Mucosa of descending colon (tissue), 3 donors: ENCODE results near the gene LURAP1L. TPM values are rescaled to one million over a fixed set of nuclear protein-coding genes. Genes with fewer than 3 reads are reported as not detected.

Source experiments
- ATAC-seq: fragments of 200-7000 bp; cut with Tn5 transposase; one replicate; pipeline ENCODE4 v1.9.1; 2020; ENCODE audit warnings: mild to moderate bottlenecking, moderate library complexity
- DNase-seq, 3 donors: peaks; one replicate each; pipeline ENCODE4 v3.0.0-alpha.2; 2020
- H3K36me3 ChIP-seq: fragments of 200-600 bp; one replicate; pipeline ENCODE4 v1.8.0; 2021; ENCODE audit warnings: low read depth, mild to moderate bottlenecking
- H3K4me1 ChIP-seq: fragments of 200-600 bp; one replicate; pipeline ENCODE4 v1.8.0; 2021; ENCODE audit warnings: low read depth, mild to moderate bottlenecking
- H3K4me3 ChIP-seq: fragments of 200-600 bp; one replicate; pipeline ENCODE4 v1.8.0; 2021; ENCODE audit warnings: mild to moderate bottlenecking
- H3K9me3 ChIP-seq: fragments of 200-600 bp; one replicate; pipeline ENCODE4 v1.8.0; 2021; ENCODE audit warnings: mild to moderate bottlenecking
- intact Hi-C, 2 donors: fragments of 100-400 bp; cut with DNase I in 1 of 2; cut with micrococcal nuclease in 1 of 2; formaldehyde crosslinking; loops; one replicate each; pipeline versions ENCODE4 v1.11.0 to v1.11.1; 2022; cut with DNase I, micrococcal nuclease
- total RNA-seq, 3 donors: library from RNA; stranded (reverse); fragmentation: NEBNext Ultra II Directional in 2 of 3; extraction: Animal tissue kit (Norgen Biotek cat#: 25700) in 2 of 3; gene quantifications; one replicate each; pipeline versions ENCODE4 v1.2.1 to v1.2.4, GENCODE V29; 2021 to 2023
- TF ChIP-seq, protein P1 (sequence below): fragments of 200-600 bp; IDR thresholded peaks from one replicate; pipeline ENCODE4 v1.8.0; 2022; ENCODE audit warnings: antibody characterized with exemption, mild to moderate bottlenecking
- donor health status: DM: no; HTN: no; CAD: no; lungs with moderate emphysema.
- donor health status: DM: no; HTN: no; CAD: no.
- donor health status: DM: no; HTN: yes; CAD: no.

Gene LURAP1L
- total RNA-seq, 3 donors from 2014 or later = 22.3 to 31.8 (median 31.0) TPM

DNA sequence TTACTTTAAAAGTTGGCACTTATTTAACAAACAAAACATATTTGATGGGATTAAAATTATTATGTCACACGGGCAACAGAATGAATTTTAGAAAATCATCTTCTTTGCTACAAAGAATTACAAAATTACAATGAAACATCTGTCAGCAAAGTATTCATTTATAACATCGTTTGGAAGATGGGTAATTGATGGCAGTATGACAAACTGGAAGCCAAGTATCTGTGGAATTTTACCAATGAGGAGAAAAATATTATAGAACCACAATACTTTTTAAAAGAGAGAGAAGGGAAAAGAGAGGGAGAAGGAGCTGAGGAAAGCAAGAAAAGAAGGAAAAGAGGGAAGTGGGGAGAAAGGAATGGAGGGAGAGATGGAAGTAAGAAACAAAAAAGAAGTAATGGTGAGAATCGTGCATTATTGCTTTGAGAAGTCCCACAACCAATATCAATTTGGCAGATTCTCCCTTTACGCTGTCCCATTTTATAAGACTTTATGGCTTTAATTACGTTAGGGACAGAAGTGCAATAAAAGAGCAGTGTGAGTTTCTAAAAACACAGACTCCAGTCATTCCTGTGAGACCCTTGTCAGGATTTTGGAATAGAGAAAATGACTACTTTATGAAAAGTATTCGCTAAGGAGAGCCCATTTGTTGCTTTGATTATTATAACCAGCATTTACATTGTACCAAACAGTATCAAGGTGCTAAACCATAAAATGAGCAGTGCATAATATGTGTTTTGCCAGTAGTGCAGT, 76.7 kb downstream of the LURAP1L start:
- intact Hi-C loops = no loop called here
- DNase-seq = no peak
- H3K4me1 ChIP-seq = peaks cover 7% of the 10 kb centered on the region
- TF ChIP-seq, protein P1, sequence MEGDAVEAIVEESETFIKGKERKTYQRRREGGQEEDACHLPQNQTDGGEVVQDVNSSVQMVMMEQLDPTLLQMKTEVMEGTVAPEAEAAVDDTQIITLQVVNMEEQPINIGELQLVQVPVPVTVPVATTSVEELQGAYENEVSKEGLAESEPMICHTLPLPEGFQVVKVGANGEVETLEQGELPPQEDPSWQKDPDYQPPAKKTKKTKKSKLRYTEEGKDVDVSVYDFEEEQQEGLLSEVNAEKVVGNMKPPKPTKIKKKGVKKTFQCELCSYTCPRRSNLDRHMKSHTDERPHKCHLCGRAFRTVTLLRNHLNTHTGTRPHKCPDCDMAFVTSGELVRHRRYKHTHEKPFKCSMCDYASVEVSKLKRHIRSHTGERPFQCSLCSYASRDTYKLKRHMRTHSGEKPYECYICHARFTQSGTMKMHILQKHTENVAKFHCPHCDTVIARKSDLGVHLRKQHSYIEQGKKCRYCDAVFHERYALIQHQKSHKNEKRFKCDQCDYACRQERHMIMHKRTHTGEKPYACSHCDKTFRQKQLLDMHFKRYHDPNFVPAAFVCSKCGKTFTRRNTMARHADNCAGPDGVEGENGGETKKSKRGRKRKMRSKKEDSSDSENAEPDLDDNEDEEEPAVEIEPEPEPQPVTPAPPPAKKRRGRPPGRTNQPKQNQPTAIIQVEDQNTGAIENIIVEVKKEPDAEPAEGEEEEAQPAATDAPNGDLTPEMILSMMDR = no peak
- no peak overlapping the region for H3K4me3 ChIP-seq
- no peak for ATAC-seq
- no peaks in the 10 kb centered on the region for H3K36me3 ChIP-seq
- H3K9me3 ChIP-seq = no peaks in the 10 kb centered on the region

DNA sequence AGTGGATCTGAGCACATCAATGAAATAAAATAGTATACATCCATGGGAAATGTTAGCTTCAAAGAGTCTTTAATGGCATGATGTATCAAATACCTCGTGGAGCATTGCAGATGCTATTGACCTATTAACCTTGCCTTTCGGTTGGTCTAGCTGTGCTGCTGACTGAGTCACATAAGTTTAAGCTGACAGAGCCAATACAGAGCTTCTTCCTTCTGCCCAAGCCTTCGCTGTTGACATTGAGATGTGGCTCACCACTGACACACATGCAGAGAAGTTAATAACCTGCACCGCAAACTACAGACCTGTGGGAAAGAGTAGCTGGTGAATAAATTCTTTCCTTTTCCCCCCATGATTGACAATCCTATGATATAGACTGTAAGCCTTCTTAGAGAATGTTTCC, 78.2 kb downstream of the LURAP1L start:
- no peak overlapping the region for H3K4me3 ChIP-seq
- TF ChIP-seq, protein P1 = no peak
- peaks cover 7% of the 10 kb centered on the region for H3K4me1 ChIP-seq
- intact Hi-C loops = no loop called here
- no peaks in the 10 kb centered on the region for H3K9me3 ChIP-seq
- H3K36me3 ChIP-seq = no peaks in the 10 kb centered on the region
- DNase-seq (no peak), ATAC-seq (peak; percentile 39)

DNA sequence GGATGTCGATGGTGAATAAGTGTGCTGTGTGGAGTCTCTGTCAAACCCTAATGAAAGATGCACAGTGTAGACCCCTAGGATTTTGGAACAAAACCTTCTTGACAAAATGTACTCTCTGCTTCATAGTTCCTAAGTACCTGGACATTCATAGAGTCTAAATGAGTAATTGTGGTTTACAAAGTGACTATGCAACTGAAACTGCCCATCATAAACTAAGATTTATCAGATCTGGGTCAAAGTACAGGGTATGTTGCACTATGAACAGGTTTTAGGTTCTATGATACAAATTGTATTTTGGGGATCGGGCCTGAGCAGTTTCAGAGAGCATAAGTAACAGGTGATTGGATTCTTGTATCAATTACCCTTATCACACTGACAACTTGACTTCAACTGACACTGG, 79.4 kb downstream of the LURAP1L start:
- DNase-seq = no peak
- TF ChIP-seq, protein P1 = no peak
- Histone ChIP-seq H3K4me1 (peaks cover 7% of the 10 kb centered on the region), H3K4me3 (no peak overlapping the region), H3K36me3 (no peaks in the 10 kb centered on the region), H3K9me3 (no peaks in the 10 kb centered on the region)
- peak; percentile 94 for ATAC-seq
- intact Hi-C loops = no loop called here

DNA sequence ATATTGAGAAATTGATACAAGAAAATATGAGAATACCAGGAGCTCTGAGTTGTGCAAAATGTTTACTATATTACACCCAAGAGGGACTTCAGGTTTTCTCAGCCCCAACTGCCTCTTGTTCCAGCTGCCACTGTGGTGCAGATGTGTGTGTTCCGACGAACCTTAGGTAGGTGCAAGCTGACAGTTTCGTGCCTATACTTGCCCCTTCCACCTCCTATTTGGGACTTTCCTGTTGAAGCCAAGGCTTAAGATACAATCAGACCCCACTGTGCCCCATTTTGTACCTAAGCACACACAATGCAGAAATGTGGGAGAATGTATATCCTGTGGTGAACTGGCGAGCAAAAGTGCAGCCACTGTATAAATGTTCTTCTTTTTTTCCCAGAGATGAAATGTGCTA, 80.2 kb downstream of the LURAP1L start:
- no peak for DNase-seq
- ATAC-seq = no peak
- Histone ChIP-seq H3K4me1 (peaks cover 7% of the 10 kb centered on the region), H3K4me3 (no peak overlapping the region), H3K36me3 (no peaks in the 10 kb centered on the region), H3K9me3 (no peaks in the 10 kb centered on the region)
- intact Hi-C loops = no loop called here
- TF ChIP-seq, protein P1 = no peak

DNA sequence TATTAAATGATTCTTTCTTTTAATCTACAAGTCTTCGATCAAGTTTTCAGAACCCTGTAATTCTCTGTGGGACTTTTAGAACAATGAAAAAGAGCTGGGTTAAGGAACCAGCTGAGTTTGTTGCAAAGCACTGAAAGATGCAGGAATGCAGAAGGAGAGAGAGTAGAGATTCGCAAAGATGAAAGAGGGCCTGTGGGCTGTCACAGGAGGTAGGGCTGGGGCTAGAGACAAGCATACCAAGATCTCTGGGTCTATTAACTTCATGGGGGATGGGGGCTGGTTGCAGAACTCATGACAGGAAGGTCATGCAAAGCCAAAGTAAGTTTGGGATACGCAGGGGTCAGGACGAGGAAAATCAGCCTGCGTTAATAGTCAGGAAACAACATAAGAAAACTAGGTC, 81.8 kb downstream of the LURAP1L start:
- intact Hi-C loops = no loop called here
- H3K4me1 ChIP-seq = peaks cover 4% of the 10 kb centered on the region
- ATAC-seq (no peak), DNase-seq (no peak)
- H3K9me3 ChIP-seq = no peaks in the 10 kb centered on the region
- H3K36me3 ChIP-seq = no peaks in the 10 kb centered on the region
- no peak overlapping the region for H3K4me3 ChIP-seq
- TF ChIP-seq, protein P1 = no peak
